Measurements from ENCODE around the gene PDZD2. TPM values are rescaled to one million over a fixed set of nuclear protein-coding genes. Genes with fewer than 3 reads are reported as not detected.

Gene PDZD2
- total and polyA plus RNA-seq, 2 donors (not counting 3 experiments of a cell fraction or from before 2014, with no cell fraction given), result 0.66 to 6.9 TPM

GRCh38 chr5:31758803-31759425 lies 120.0 kb downstream of the PDZD2 start:
- Histone ChIP-seq H3K4me3 (replicated peaks in 1 of 3; ENCODE audit: insufficient read depth in 1 of 3, low read depth in 1 of 3, low read length in 3 of 3) (no peak overlapping the region), H3K27me3 (ENCODE audit: control insufficient read depth in 2 of 2, insufficient read depth in 2 of 2, low read length in 2 of 2) (no peaks in the 10 kb centered on the region), H3K79me2 (ENCODE audit: control insufficient read depth, insufficient read depth, low read length) (no peaks in the 10 kb centered on the region), H3K4me2 (ENCODE audit: insufficient read depth, low read length) (no peak overlapping the region), H3K36me3 (ENCODE audit: control insufficient read depth in 2 of 2, extremely low read depth in 1 of 2, insufficient read depth in 2 of 2, low read length in 2 of 2) (no peaks in the 10 kb centered on the region), H3K27ac (ENCODE audit: insufficient read depth, low read depth, low read length) (no peak overlapping the region), H2AFZ (ENCODE audit: low read depth, low read length) (no peak overlapping the region), H3K9me3 (replicated peaks; ENCODE audit: control insufficient read depth, insufficient read depth, low read length) (no peaks in the 10 kb centered on the region), H4K20me1 (replicated peaks; ENCODE audit: control insufficient read depth, extremely low read depth, insufficient read depth, low read length) (no peaks in the 10 kb centered on the region), H3K4me1 (ENCODE audit: control insufficient read depth, extremely low read depth, insufficient read depth, low read length) (no peaks in the 10 kb centered on the region), H3K9ac (replicated peaks; ENCODE audit: extremely low read depth, insufficient read depth, low read length) (no peak overlapping the region), H3K9me1 (replicated peaks; ENCODE audit: control insufficient read depth, extremely low read depth, insufficient read depth, low read length) (no peaks in the 10 kb centered on the region)
- FAIRE-seq, result no peak
- ChIA-PET CTCF (no interaction called here), POLR2A (interaction anchor here (0.7 kb wide), 1 partner anchor 150 kb away, joined by 7 read pairs; no protein-coding TSS in a partner anchor)
- no TSS peak for BruUV-seq (replicated peaks)
- dilution Hi-C loops (cut with MboI; ENCODE audit: extremely low pct_ligation_motif_present, low sequenced_read_pairs) (no loop called here), intact Hi-C loops (cut with micrococcal nuclease) (no loop called here)
- TF ChIP-seq MYC (IDR thresholded peaks at IDR 0.05; ENCODE audit: low read depth, low read length), result no peak
- no peak for TF ChIP-seq JUN (IDR thresholded peaks at IDR 0.05; ENCODE audit: borderline replicate concordance, insufficient read depth, insufficient read length, low read depth)
- TF ChIP-seq FOS (IDR thresholded peaks at IDR 0.05; ENCODE audit: borderline replicate concordance, insufficient read depth, low read length), result no peak
- no peak for TF ChIP-seq POLR2A (IDR thresholded peaks at IDR 0.05; ENCODE audit: low read depth, low read length)
- TF ChIP-seq, protein P1, sequence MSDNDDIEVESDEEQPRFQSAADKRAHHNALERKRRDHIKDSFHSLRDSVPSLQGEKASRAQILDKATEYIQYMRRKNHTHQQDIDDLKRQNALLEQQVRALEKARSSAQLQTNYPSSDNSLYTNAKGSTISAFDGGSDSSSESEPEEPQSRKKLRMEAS (IDR thresholded peaks at IDR 0.05; ENCODE audit: insufficient read depth, insufficient read length), result no peak
- no peak for TF ChIP-seq POLR2AphosphoS5 (IDR thresholded peaks at IDR 0.05; ENCODE audit: insufficient read depth, low read depth, low read length)
- no peak for TF ChIP-seq GATA2 (IDR thresholded peaks at IDR 0.05; ENCODE audit: insufficient read depth, insufficient read length, low read depth, low read length)
- no peak for TF ChIP-seq EZH2 (IDR thresholded peaks at IDR 0.05; ENCODE audit: borderline replicate concordance, low read depth, low read length, severe bottlenecking)
- TF ChIP-seq, protein P2, sequence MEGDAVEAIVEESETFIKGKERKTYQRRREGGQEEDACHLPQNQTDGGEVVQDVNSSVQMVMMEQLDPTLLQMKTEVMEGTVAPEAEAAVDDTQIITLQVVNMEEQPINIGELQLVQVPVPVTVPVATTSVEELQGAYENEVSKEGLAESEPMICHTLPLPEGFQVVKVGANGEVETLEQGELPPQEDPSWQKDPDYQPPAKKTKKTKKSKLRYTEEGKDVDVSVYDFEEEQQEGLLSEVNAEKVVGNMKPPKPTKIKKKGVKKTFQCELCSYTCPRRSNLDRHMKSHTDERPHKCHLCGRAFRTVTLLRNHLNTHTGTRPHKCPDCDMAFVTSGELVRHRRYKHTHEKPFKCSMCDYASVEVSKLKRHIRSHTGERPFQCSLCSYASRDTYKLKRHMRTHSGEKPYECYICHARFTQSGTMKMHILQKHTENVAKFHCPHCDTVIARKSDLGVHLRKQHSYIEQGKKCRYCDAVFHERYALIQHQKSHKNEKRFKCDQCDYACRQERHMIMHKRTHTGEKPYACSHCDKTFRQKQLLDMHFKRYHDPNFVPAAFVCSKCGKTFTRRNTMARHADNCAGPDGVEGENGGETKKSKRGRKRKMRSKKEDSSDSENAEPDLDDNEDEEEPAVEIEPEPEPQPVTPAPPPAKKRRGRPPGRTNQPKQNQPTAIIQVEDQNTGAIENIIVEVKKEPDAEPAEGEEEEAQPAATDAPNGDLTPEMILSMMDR (IDR thresholded peaks at IDR 0.05; ENCODE audit: extremely low read depth in 1 of 2, insufficient read depth in 1 of 2, low read depth in 1 of 2, low read length in 2 of 2), result no peak
- DNase-seq (ENCODE audit: low read depth, low spot score), result no peak

All from endothelial cell of umbilical vein (primary cell).